ENCODE measurements around the gene SLC13A3.

SLC13A3 gene

DNA sequence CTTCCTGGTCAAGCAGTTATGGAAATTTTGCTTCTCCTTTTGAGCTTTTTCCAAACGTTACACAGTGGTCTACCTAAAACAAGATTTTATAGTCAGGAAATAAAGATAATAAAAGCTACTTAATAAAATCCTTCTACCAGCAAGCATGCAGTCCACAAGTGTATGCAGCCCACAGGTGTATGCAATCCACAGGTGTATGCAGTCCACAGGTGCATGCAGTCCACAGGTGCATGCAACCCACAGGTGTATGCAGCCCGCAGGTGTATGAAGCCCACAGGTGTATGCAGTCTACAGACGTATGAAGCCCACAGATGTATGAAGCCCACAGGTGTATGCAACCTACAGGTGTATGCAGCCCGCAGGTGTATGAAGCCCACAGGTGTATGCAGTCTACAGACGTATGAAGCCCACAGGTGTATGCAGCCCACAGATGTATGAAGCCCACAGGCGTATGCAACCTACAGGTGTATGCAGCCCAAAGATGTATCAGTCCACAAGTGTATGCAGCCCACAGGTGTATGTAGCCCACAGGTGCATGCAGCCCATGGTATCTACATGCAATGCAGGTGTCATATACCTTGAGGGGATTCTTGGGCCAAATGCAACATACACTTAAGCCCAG is 74.4 kb downstream of the SLC13A3 start:
- ATAC-seq: no peak
- Mint-ChIP-seq H3K4me1 (peaks cover 9% of the 10 kb centered on the region), H3K4me3 (no peak overlapping the region), H3K9me3 (no peaks in the 10 kb centered on the region), H3K36me3 (no peaks in the 10 kb centered on the region), H3K27ac (no peak overlapping the region), H3K27me3 (peaks cover 47% of the 10 kb centered on the region)

DNA sequence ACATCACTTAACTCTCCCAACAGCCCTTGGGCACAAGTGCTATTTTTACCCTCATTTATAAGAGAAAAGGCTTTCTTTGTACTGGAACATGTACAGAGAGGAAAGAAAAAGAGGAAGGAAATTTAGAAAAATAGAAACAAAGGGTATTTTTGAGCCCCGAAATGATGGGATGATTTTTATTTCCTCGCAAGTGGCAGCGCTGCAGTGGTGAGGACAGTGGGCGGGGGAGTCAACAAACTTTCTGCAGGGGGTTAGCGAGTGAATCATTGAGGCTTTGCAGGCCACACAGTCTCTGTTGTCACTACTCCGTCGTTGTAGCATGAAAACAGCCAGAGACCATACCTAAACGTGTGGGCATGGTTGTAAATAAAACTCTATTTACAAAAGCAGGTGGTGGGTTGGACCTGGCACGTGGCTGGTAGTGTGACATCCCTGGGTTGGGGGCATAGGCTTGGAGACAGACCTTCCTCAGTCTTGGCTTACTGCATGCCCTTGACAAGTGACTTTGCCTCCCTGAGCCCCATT is 75.3 kb downstream of the SLC13A3 start:
- H3K36me3 Mint-ChIP-seq: no peaks in the 10 kb centered on the region
- no peaks in the 10 kb centered on the region for H3K9me3 Mint-ChIP-seq
- no peak overlapping the region for H3K4me3 Mint-ChIP-seq
- H3K27ac Mint-ChIP-seq: no peak overlapping the region
- no peak for ATAC-seq
- peaks cover 38% of the 10 kb centered on the region for H3K27me3 Mint-ChIP-seq
- peaks cover 9% of the 10 kb centered on the region for H3K4me1 Mint-ChIP-seq

DNA sequence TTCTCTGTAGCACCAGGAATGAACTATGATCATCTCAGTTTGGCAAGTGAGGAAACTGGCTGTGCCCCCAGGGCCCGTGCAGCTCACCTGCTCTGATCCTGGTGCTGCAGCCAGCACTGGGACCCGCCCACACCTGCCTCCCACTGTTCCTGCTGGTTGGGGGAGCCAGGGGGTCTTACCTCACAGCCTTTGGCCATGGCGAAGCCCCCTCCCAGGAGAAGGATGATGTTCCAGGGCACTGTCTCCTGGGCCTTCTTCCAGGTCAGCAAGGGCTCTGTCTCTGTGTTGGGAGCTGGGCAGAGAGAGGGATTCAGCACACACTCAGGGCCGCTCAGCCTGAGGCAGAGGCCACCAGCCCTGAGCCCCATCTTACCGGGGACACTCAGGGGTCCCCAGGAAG is 75.9 kb downstream of the SLC13A3 start:
- H3K27ac Mint-ChIP-seq: no peak overlapping the region
- H3K9me3 Mint-ChIP-seq: no peaks in the 10 kb centered on the region
- no peak for ATAC-seq
- H3K36me3 Mint-ChIP-seq: no peaks in the 10 kb centered on the region
- H3K4me3 Mint-ChIP-seq: no peak overlapping the region
- peaks cover 9% of the 10 kb centered on the region for H3K4me1 Mint-ChIP-seq
- H3K27me3 Mint-ChIP-seq: peaks cover 32% of the 10 kb centered on the region

DNA sequence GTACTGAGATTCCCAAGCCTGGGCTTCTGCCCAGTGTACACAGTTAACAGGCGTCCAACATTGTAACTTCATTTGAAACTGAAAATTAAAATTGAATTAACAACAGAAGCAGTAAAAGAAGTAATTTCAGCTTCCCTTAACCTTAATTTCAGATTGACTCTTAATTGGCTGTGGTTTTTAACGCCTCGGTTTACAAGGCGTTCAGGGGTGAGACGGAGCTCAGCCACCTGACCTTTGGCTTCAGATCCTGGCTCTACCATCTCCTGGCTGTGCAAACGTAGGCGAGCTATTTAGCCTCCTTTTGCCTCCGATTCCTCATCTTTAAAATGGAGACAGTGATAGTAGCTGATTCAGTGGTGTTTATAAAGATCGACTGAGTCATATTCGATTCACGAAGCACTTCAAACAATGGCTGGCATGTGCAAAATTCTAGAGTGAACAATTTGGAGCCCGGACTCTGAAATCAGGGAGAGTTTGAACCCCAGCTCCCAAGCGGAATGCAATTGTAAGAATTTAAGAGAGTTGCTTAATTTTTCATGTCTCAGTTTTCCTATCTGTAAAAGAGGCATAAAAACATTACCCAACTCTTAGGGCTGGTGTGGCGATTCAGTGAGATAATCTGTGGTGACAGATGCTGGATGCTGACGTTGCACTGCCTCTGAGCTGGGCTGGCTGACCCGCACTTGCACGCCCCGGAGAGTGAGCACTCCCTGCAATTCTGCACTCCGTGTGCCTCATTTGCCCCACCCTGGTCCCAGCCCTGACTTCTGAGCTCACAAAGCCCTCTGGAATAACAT is 77.3 kb downstream of the SLC13A3 start:
- Mint-ChIP-seq H3K4me1 (peaks cover 9% of the 10 kb centered on the region), H3K27ac (no peak overlapping the region), H3K4me3 (no peak overlapping the region), H3K27me3 (peaks cover 25% of the 10 kb centered on the region), H3K36me3 (no peaks in the 10 kb centered on the region), H3K9me3 (no peaks in the 10 kb centered on the region)
- no peak for ATAC-seq

DNA sequence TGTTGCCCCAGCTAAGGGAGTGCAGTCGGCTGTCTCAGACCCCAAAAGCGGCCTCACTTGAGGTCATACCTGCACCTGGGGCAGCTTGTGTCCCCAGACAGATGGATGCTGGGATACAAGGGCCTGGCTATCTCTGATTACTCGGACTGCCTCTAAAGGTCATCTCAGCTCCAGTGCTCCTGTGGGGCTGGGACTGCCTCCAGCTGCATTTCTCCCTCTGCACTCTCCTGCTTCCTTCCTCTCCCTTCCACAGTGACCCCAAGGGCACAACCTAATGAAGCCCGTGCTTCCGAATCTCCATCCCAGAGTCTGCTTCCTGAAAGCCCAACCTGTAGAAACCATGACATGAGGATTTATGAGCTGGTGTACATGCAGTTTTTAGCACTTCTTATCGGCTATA is 78.0 kb downstream of the SLC13A3 start:
- no peaks in the 10 kb centered on the region for H3K36me3 Mint-ChIP-seq
- H3K9me3 Mint-ChIP-seq: no peaks in the 10 kb centered on the region
- no peak overlapping the region for H3K4me3 Mint-ChIP-seq
- ATAC-seq: no peak
- peaks cover 18% of the 10 kb centered on the region for H3K27me3 Mint-ChIP-seq
- no peak overlapping the region for H3K27ac Mint-ChIP-seq
- H3K4me1 Mint-ChIP-seq: peaks cover 9% of the 10 kb centered on the region

DNA sequence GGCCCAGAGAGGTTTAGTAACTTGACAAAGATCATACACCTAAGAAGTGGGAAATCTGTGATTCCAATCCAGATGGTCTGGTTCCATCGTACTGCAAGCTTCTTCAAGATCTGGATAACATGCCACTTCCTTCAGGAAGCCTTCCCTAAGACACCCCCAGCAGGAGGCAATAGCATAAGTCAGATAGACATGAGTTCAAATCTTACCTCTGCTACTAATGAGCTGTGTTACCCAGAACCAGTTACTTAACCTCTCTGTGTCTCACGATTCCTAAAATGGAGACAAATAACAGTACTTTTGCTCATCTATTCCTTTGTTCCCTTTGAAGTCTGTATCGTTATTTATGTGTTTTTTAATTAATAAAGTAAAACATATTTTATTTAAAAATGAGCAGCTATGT is 78.5 kb downstream of the SLC13A3 start:
- H3K4me3 Mint-ChIP-seq: no peak overlapping the region
- peaks cover 18% of the 10 kb centered on the region for H3K27me3 Mint-ChIP-seq
- H3K27ac Mint-ChIP-seq: no peak overlapping the region
- H3K9me3 Mint-ChIP-seq: no peaks in the 10 kb centered on the region
- ATAC-seq: no peak
- H3K4me1 Mint-ChIP-seq: peaks cover 9% of the 10 kb centered on the region
- H3K36me3 Mint-ChIP-seq: no peaks in the 10 kb centered on the region

DNA sequence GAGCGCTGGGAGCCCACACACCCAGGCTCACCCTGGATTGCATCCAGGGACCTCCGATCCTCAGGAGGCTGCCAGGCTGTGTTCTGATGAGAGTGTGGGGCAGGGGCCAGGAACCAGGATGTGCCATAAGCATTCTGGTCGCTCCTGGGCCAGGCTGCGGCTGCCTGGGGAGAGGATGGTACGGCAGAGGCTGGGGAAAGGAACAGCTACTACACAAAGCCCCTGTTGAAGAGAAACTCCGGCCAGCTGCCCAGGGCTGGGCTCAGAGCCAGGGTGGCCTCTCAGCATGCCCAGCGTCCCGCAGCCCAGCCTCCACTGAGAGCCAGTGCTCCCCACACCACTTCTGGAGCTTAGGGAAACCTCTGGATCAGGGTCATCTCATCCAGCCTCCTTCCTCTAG is 79.1 kb downstream of the SLC13A3 start:
- H3K9me3 Mint-ChIP-seq: no peaks in the 10 kb centered on the region

DNA sequence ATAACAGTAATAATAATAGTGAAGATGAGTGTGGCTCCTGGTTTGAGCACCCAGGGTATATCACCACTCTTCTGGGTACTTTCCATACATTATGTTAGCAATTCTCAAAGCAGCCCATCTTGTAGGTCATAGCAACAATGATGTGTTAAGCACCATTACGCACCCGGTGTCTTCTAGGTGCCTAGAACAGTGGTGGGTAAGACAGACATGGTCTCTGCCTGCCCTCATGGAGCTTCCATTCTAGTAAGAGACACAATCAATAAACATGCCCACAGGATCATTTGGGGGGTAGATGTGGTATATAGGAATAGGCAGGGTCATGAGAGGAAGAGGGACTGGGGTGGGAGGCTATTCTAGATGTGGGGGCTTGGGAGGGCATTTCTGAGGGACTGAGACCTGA is 79.8 kb downstream of the SLC13A3 start:
- peaks cover 25% of the 10 kb centered on the region for H3K27me3 Mint-ChIP-seq

More for the DNA sequence above, 79.1 kb downstream of the SLC13A3 start:
- no peak overlapping the region for H3K27ac Mint-ChIP-seq
- H3K4me1 Mint-ChIP-seq: peaks cover 9% of the 10 kb centered on the region
- peak; percentile 36 for ATAC-seq
- peaks cover 25% of the 10 kb centered on the region for H3K27me3 Mint-ChIP-seq
- no peaks in the 10 kb centered on the region for H3K36me3 Mint-ChIP-seq
- H3K4me3 Mint-ChIP-seq: no peak overlapping the region

DNA sequence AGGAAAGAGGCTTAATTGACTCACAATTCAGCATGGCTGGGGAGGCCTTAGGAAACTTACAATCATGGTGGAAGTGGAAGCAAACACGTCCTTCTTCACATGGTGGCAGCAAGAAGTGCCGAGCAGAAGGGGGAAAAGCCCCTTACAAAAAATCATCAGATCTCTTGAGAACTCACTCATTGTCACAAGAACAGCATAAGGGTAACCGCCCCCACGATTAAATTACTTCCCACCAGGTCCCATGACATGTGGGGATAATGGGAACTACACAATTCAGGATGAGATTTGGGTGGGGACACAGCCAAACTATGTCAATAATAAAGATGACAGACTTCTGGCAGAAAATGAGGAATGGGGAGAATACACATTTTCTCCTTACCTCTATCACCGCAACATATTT is 80.3 kb downstream of the SLC13A3 start:
- Mint-ChIP-seq H3K9me3 (no peaks in the 10 kb centered on the region), H3K27ac (no peak overlapping the region), H3K4me3 (no peak overlapping the region), H3K27me3 (peaks cover 24% of the 10 kb centered on the region), H3K36me3 (no peaks in the 10 kb centered on the region), H3K4me1 (peaks cover 5% of the 10 kb centered on the region)
- no peak for ATAC-seq

More for the DNA sequence above, 79.8 kb downstream of the SLC13A3 start:
- peaks cover 9% of the 10 kb centered on the region for H3K4me1 Mint-ChIP-seq
- no peaks in the 10 kb centered on the region for H3K9me3 Mint-ChIP-seq
- no peaks in the 10 kb centered on the region for H3K36me3 Mint-ChIP-seq
- H3K27ac Mint-ChIP-seq: no peak overlapping the region
- no peak for ATAC-seq
- no peak overlapping the region for H3K4me3 Mint-ChIP-seq

DNA sequence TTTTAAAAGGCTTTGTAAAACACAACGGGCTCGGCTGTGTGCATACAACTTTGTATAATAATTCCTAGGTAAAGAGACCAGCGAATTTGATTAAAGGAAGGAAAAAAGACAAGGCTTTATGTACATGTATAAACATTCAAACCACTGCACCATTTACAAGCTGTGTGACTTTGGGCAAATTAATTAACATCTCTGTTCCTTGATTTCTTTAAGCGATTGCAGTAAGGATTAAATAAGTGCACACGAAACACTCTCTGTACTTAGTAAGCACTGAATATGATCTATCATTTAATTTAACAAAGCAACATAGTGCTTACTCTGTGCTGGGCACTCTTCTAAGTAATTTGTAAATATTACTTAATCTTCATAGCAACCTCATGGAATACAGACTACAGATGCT is 81.3 kb downstream of the SLC13A3 start:
- Mint-ChIP-seq H3K27ac (no peak overlapping the region), H3K27me3 (peaks cover 14% of the 10 kb centered on the region), H3K4me3 (no peak overlapping the region), H3K4me1 (no peaks in the 10 kb centered on the region), H3K9me3 (no peaks in the 10 kb centered on the region), H3K36me3 (no peaks in the 10 kb centered on the region)
- no peak for ATAC-seq

DNA sequence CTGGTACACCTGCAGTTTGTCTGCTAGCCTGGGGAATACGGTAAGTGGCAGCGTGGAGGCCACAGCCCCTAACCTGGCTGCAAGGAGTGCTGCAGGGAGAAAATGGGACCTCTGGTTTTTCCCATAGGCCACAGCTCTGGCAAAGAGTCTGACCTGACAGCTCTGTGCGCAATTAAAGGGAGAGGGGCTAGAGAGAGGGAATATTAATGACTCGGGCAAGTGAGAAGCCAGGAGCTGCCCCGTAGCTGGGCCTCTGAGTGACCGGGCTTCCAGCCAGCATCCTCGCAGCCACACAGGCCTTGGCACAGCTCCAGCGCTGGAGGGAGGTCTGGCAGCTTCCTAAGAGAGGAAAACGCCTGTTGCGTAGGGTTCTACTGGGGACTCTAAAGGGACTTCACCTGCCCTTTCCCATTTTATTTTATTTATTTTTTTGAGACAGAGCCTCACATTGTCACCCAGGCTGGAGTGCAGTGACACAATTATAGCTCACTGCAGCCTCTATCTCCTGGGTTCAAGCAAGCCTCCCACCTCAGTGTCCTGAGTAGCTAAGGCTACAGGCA is 82.6 kb downstream of the SLC13A3 start:
- H3K4me1 Mint-ChIP-seq: no peaks in the 10 kb centered on the region
- peaks cover 9% of the 10 kb centered on the region for H3K27me3 Mint-ChIP-seq
- no peaks in the 10 kb centered on the region for H3K9me3 Mint-ChIP-seq
- no peak overlapping the region for H3K4me3 Mint-ChIP-seq
- no peak for ATAC-seq
- H3K27ac Mint-ChIP-seq: no peak overlapping the region
- no peaks in the 10 kb centered on the region for H3K36me3 Mint-ChIP-seq

DNA sequence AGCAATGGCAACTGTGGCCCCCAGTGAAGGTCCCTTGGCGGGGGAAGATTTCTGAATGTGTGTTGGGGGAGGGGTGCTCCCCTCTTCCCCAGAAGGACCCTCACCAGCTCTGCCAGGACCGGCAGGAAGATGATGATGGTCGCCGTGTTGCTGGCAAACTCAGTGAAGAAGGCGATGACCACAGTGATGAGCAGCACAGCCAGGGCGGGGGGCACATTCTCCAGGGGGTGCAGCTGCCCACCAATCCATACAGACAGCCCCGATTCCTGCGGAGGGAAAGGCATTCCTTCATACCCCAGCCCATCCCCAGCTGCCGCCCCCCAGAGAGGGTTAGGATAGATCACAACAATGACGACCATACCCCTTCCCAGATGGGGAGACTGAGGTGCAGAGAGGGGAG is 85.1 kb downstream of the SLC13A3 start:
- Mint-ChIP-seq H3K4me1 (no peaks in the 10 kb centered on the region), H3K27me3 (peaks cover 9% of the 10 kb centered on the region), H3K4me3 (no peak overlapping the region), H3K27ac (no peak overlapping the region), H3K36me3 (no peaks in the 10 kb centered on the region), H3K9me3 (no peaks in the 10 kb centered on the region)
- no peak for ATAC-seq

DNA sequence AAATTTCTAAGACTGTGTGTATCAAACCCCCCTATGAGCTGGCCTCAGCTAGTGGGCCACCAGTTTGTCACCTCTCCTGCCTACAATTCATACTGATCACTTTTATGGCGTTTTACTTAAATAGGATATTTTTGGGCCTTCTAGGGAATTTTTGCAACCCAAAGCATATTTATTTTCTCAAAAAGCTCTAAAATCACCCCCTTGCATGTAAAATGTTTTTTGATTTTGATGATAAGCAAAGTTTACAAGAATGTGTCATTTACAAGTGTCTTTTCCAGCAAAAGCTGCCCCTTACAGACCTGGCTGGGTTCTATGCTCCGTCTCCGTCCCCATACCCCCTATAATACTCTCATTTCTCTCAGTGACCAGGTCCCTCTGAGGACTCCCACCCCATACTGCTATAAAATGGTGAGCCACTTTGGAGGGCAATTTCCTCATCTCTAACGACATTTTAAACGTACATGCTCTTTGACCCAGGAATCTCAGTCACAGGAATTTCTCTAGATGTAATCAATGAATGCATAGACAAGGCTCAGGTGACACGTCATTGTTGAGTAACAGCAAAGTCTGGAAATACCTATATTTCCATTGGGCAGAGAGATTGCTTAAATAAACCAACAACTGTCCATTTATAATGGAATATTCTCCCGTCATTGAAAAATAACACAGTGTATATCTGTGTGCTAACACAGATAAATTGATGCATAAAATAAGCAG is 86.9 kb downstream of the SLC13A3 start:
- Mint-ChIP-seq H3K36me3 (no peaks in the 10 kb centered on the region), H3K27ac (no peak overlapping the region), H3K27me3 (peaks cover 9% of the 10 kb centered on the region), H3K4me1 (no peaks in the 10 kb centered on the region), H3K4me3 (no peak overlapping the region), H3K9me3 (no peaks in the 10 kb centered on the region)
- no peak for ATAC-seq

DNA sequence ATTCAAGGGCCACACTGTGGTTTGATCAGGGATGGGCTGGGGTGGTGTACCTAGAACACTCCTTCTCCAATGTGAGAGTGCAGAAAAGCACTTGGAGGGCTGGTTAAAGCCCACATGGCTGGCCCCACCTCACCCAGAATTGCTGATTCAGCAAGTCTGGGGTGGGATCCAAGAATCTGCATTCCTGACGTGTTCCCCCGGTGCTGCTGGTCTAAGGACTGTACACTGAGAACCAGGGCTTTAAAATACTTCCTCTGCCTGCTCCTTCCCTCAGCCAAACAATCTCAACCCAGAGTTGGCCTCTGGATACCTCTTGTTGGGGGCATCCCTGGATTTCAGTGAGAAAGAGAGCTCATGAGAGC is 87.4 kb downstream of the SLC13A3 start:
- no peaks in the 10 kb centered on the region for H3K9me3 Mint-ChIP-seq
- ATAC-seq: no peak
- no peaks in the 10 kb centered on the region for H3K4me1 Mint-ChIP-seq
- no peak overlapping the region for H3K4me3 Mint-ChIP-seq
- H3K27ac Mint-ChIP-seq: no peak overlapping the region
- no peaks in the 10 kb centered on the region for H3K36me3 Mint-ChIP-seq
- H3K27me3 Mint-ChIP-seq: peaks cover 9% of the 10 kb centered on the region

DNA sequence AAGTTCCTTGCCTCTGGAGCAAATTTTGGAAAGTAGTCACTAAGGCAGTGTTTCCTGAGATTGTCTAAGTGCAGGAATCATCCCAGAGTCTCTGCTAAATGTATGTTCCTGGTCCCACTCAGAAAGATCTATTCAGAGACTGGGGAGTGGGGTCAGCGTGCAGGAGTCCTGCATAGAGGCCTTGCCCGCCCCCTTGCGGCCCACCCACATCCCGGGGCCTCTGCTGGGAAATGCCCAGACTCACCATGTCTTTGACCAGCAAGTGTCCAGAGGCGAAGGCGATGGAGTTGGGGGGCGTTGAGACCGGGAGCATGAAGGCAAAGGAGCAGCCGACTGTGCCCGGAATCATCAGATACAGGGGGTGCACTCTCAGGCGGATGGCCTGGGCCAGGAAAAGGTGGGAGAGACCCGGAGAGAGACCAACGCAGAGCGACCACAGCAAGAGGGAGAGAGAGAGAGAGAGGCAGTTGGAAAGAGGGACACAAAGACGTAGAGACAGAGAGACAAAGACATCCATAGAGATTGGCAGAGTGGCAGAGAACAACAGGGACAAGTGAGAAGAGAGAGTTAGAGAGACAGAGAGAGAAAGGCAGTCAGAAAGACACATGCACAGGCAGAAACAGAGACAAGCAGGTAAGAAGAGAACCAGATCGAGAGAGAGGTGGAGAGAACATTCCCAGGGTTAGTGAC is 87.9 kb downstream of the SLC13A3 start:
- peaks cover 9% of the 10 kb centered on the region for H3K27me3 Mint-ChIP-seq
- H3K27ac Mint-ChIP-seq: no peak overlapping the region
- no peaks in the 10 kb centered on the region for H3K36me3 Mint-ChIP-seq
- no peaks in the 10 kb centered on the region for H3K4me1 Mint-ChIP-seq
- H3K9me3 Mint-ChIP-seq: no peaks in the 10 kb centered on the region
- H3K4me3 Mint-ChIP-seq: no peak overlapping the region
- no peak for ATAC-seq

All from stimulated activated memory B cell treated with anti-CD40 and anti-IgM and Interleukin-4, amounts not matched to agents 10 μg/mL and 1 μg/mL and 100 μg/mL, for 72 hours (primary cell).